H9 (cell line): ENCODE data around the gene MCM7. TPM values are rescaled to one million over a fixed set of nuclear protein-coding genes. Genes with fewer than 3 reads are reported as not detected.
A peak's percentile ranks its signal among the peaks of the same experiment; 100 is the strongest.

Experiments
- DNase-seq: peaks from one replicate; pipeline ENCODE4 v3.0.0-alpha.2; 2017
- H2AFZ ChIP-seq: one replicate; pipeline ENCODE4 v1.6.1; 2013; ENCODE audit warnings: mild to moderate bottlenecking, low read length, control low read depth, moderate library complexity
- H2AK5ac ChIP-seq: 2 replicates; pipeline ENCODE4 v1.6.1; 2013; ENCODE audit warnings: low read length, control low read depth, mixed read lengths; ENCODE audit not compliant: insufficient read length
- H2BK120ac ChIP-seq: one replicate; pipeline ENCODE4 v1.6.1; 2013; ENCODE audit warnings: low read depth, mild to moderate bottlenecking, low read length, control low read depth, inconsistent platforms; ENCODE audit not compliant: poor library complexity, severe bottlenecking
- H2BK12ac ChIP-seq: 2 replicates; pipeline ENCODE4 v1.6.1; 2013; ENCODE audit warnings: low read length, control low read depth, mixed read lengths, low read depth; ENCODE audit not compliant: insufficient read length
- H2BK15ac ChIP-seq: 2 replicates; pipeline ENCODE4 v1.6.1; 2013; ENCODE audit warnings: low read depth, low read length, control low read depth
- H2BK20ac ChIP-seq: one replicate; pipeline ENCODE4 v1.6.1; 2013; ENCODE audit warnings: low read depth, mild to moderate bottlenecking, low read length, control low read depth, inconsistent platforms; ENCODE audit not compliant: poor library complexity, severe bottlenecking
- H2BK5ac ChIP-seq: 2 replicates; pipeline ENCODE4 v1.6.1; 2013; ENCODE audit warnings: low read length, control low read depth, mixed read lengths; ENCODE audit not compliant: insufficient read length
- H3K14ac ChIP-seq: 2 replicates; pipeline ENCODE4 v1.6.1; 2013; ENCODE audit warnings: low read length, control low read depth; ENCODE audit not compliant: insufficient read depth
- H3K18ac ChIP-seq: 2 replicates; pipeline ENCODE4 v1.6.1; 2013; ENCODE audit warnings: low read depth, mild to moderate bottlenecking, mixed read lengths, low read length, control low read depth; ENCODE audit not compliant: insufficient read length
- H3K23ac ChIP-seq: 2 replicates; pipeline ENCODE4 v1.6.1; 2013; ENCODE audit warnings: low read length, control low read depth, mixed read lengths, low read depth; ENCODE audit not compliant: insufficient read length
- H3K23me2 ChIP-seq: 2 replicates; pipeline ENCODE4 v1.6.1; 2013; ENCODE audit warnings: low read depth, mild to moderate bottlenecking, mixed read lengths, low read length, control low read depth; ENCODE audit not compliant: insufficient read length, poor library complexity, severe bottlenecking
- H3K27ac ChIP-seq: 2 replicates; pipeline ENCODE4 v1.5.1; 2013; ENCODE audit warnings: low read length, control low read depth, mixed read lengths, low read depth; ENCODE audit not compliant: insufficient read length
- H3K27me3 ChIP-seq: 2 replicates; pipeline ENCODE4 v1.6.1; 2013; ENCODE audit warnings: low read length, control low read depth, inconsistent platforms; ENCODE audit not compliant: insufficient read depth
- H3K4ac ChIP-seq: 2 replicates; pipeline ENCODE4 v1.6.1; 2013; ENCODE audit warnings: low read depth, mild to moderate bottlenecking, control low read depth, inconsistent platforms, low read length, moderate library complexity
- H3K4me1 ChIP-seq: 2 replicates; pipeline ENCODE4 v1.6.1; 2013; ENCODE audit warnings: low read length, control low read depth, inconsistent platforms; ENCODE audit not compliant: insufficient read depth
- H3K4me2 ChIP-seq: 2 replicates; pipeline ENCODE4 v1.6.1; 2013; ENCODE audit warnings: low read length, control low read depth, mixed read lengths; ENCODE audit not compliant: insufficient read length, insufficient read depth
- H3K56ac ChIP-seq: 2 replicates; pipeline ENCODE4 v1.6.1; 2013; ENCODE audit warnings: low read depth, mild to moderate bottlenecking, mixed read lengths, low read length, control low read depth; ENCODE audit not compliant: insufficient read length
- H3K79me1 ChIP-seq: 2 replicates; pipeline ENCODE4 v1.6.1; 2013; ENCODE audit warnings: low read depth, mild to moderate bottlenecking, moderate library complexity, low read length, control low read depth, inconsistent platforms; ENCODE audit not compliant: insufficient read depth, poor library complexity, severe bottlenecking
- H3K79me2 ChIP-seq: 2 replicates; pipeline ENCODE4 v1.6.1; 2013; ENCODE audit warnings: low read length, control low read depth, inconsistent platforms; ENCODE audit not compliant: insufficient read depth
- H3K9ac ChIP-seq: 2 replicates; pipeline ENCODE4 v1.6.1; 2013; ENCODE audit warnings: low read length, control low read depth, mixed read lengths; ENCODE audit not compliant: insufficient read length; ENCODE audit errors: extremely low read depth
- H3K9me3 ChIP-seq: one replicate; pipeline ENCODE4 v1.6.1; 2013; ENCODE audit warnings: low read depth, low read length, inconsistent platforms; ENCODE audit not compliant: control insufficient read depth
- H3T11ph ChIP-seq: one replicate; pipeline ENCODE4 v1.6.1; 2013; ENCODE audit warnings: mild to moderate bottlenecking, low read length, control low read depth, inconsistent platforms
- H4K20me1 ChIP-seq: one replicate; pipeline ENCODE4 v1.6.1; 2013; ENCODE audit not compliant: control insufficient read depth, insufficient read length, insufficient read depth
- H4K5ac ChIP-seq: 2 replicates; pipeline ENCODE4 v1.6.1; 2013; ENCODE audit warnings: low read depth, mild to moderate bottlenecking, mixed read lengths, low read length, control low read depth; ENCODE audit not compliant: insufficient read length
- H4K8ac ChIP-seq: replicated peaks from 2 replicates; pipeline ENCODE4 v1.6.1; 2013; ENCODE audit warnings: low read length, control low read depth, mixed read lengths, low read depth; ENCODE audit not compliant: insufficient read length
- H4K91ac ChIP-seq: 2 replicates; pipeline ENCODE4 v1.6.1; 2013; ENCODE audit warnings: low read depth, mild to moderate bottlenecking, moderate library complexity, mixed read lengths, low read length, control low read depth; ENCODE audit not compliant: insufficient read length
- H3K27ac Mint-ChIP-seq, 3 experiments: 2 replicates in 2 of 3; 3 replicates in 1 of 3; pipeline ENCODE4 v1.8.0; 2020 to 2021; ENCODE audit warnings: mixed read lengths in 3 of 3, mild to moderate bottlenecking in 1 of 3, moderate library complexity in 1 of 3
- H3K27me3 Mint-ChIP-seq: 2 replicates; pipeline ENCODE4 v1.8.0; 2021; ENCODE audit warnings: low read depth, mild to moderate bottlenecking, moderate library complexity, mixed read lengths
- H3K36me3 Mint-ChIP-seq, 3 experiments: 2 replicates in 2 of 3; 3 replicates in 1 of 3; pipeline ENCODE4 v1.8.0; 2020 to 2021; ENCODE audit warnings: low read depth in 3 of 3, mixed read lengths in 3 of 3; ENCODE audit not compliant: insufficient read depth in 1 of 3
- H3K4me1 Mint-ChIP-seq, 2 experiments: 2 replicates each; pipeline ENCODE4 v1.8.0; 2020; ENCODE audit warnings: mixed read lengths in 2 of 2
- H3K4me3 Mint-ChIP-seq, 2 experiments: 2 replicates in 1 of 2; 3 replicates in 1 of 2; pipeline ENCODE4 v1.8.0; 2020 to 2021; ENCODE audit warnings: mild to moderate bottlenecking in 2 of 2, mixed read lengths in 2 of 2, moderate library complexity in 1 of 2
- H3K9me3 Mint-ChIP-seq, 2 experiments: 2 replicates in 1 of 2; 3 replicates in 1 of 2; pipeline ENCODE4 v1.8.0; 2020; ENCODE audit warnings: mild to moderate bottlenecking in 2 of 2, mixed read lengths in 2 of 2, moderate library complexity in 1 of 2
- WGBS: extraction: QIAGEN DNeasy Blood & Tissue Kit; methylation state at CpG from one replicate; pipeline ENCODE4 v1.1.7; 2013; ENCODE audit warnings: missing lambda C conversion rate, low lambda C conversion rate, mixed read lengths; ENCODE audit not compliant: insufficient read length; ENCODE audit errors: extremely low coverage; 5-methylcytosine and 5-hydroxymethylcytosine counted together
- total RNA-seq: library from RNA; stranded (reverse); gene quantifications from 2 replicates; pipeline ENCODE4 v1.2.1, GENCODE V29; 2021
- TF ChIP-seq, protein P1 (sequence below): fragments of 200-600 bp; sonication (generic); conservative IDR thresholded peaks from 3 replicates; pipeline ENCODE4 v1.8.0; 2021; ENCODE audit warnings: antibody characterized with exemption, mild to moderate bottlenecking

MCM7 gene
- total RNA-seq, 1 experiment from 2014 or later, result 390 TPM

DNA sequence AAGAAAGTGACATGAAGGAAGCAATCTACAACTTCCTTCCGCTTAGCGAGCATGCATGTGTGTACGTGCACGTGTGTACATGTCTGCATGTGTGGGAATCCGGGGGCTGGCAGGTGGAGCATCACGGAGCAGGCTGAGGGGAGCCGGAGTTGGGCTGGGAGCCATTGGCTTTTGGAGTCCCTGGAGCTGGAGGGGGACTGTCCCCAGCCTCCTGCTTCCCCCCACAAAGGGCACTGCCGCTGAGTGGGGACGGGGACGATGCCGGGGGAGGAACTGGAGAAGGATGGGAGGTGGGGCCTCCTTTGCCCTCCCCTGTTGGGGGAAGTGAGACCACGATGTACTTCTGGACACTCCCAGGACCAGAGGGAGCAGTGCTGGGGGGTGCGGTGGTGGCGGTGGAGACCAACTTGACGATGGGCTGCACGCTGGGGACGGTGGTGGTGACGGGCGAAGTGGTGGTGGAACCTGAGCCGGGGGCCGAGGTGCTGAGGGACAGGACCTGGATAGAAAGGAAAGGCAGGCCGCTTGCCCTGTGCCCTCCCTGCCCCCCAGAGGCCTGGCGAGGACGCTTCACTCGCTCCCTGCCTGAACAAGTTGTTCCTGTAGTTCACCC is 6.0 kb upstream of the MCM7 start:
- H2BK20ac ChIP-seq, result no peak overlapping the region
- no peak overlapping the region for H2BK5ac ChIP-seq
- H3K4me1 ChIP-seq, result no peaks in the 10 kb centered on the region
- no peak overlapping the region for H3T11ph ChIP-seq
- no CpG with 5 or more reads among the region's 25 CpGs for WGBS
- no peak overlapping the region for H4K8ac ChIP-seq
- no peaks in the 10 kb centered on the region for H3K79me1 ChIP-seq
- peaks cover 59 to 81% (median 80%) of the 10 kb centered on the region in 3 experiments for H3K36me3 Mint-ChIP-seq
- H3K27ac ChIP-seq, result no peak overlapping the region
- no peak overlapping the region for H3K9ac ChIP-seq
- H2AFZ ChIP-seq, result no peak overlapping the region
- no peaks in the 10 kb centered on the region for H4K20me1 ChIP-seq
- H2BK120ac ChIP-seq, result no peak overlapping the region
- H4K91ac ChIP-seq, result no peak overlapping the region
- H3K4me2 ChIP-seq, result no peak overlapping the region
- no peak for DNase-seq
- H4K5ac ChIP-seq, result no peak overlapping the region
- peaks cover 3 to 6% of the 10 kb centered on the region in 2 experiments; a peak in 3 of 4 replicates for H3K4me1 Mint-ChIP-seq
- H3K23me2 ChIP-seq, result no peaks in the 10 kb centered on the region
- no peaks in the 10 kb centered on the region for H3K9me3 Mint-ChIP-seq
- H2BK12ac ChIP-seq, result no peak overlapping the region
- no peaks in the 10 kb centered on the region for H3K79me2 ChIP-seq
- peak overlapping the region in 1 of 3 experiments; percentile 62; a peak in 2 of 7 replicates for H3K27ac Mint-ChIP-seq
- H2BK15ac ChIP-seq, result no peak overlapping the region
- H3K4ac ChIP-seq, result no peak overlapping the region
- peak overlapping the region in 1 of 2 experiments; percentile 57; a peak in 2 of 5 replicates for H3K4me3 Mint-ChIP-seq
- no peak overlapping the region for H3K14ac ChIP-seq
- H3K18ac ChIP-seq, result no peak overlapping the region
- H2AK5ac ChIP-seq, result no peak overlapping the region
- H3K27me3 Mint-ChIP-seq, result no peaks in the 10 kb centered on the region; the same call in 1 of the 2 replicates
- H3K9me3 ChIP-seq, result no peaks in the 10 kb centered on the region
- TF ChIP-seq, protein P1, sequence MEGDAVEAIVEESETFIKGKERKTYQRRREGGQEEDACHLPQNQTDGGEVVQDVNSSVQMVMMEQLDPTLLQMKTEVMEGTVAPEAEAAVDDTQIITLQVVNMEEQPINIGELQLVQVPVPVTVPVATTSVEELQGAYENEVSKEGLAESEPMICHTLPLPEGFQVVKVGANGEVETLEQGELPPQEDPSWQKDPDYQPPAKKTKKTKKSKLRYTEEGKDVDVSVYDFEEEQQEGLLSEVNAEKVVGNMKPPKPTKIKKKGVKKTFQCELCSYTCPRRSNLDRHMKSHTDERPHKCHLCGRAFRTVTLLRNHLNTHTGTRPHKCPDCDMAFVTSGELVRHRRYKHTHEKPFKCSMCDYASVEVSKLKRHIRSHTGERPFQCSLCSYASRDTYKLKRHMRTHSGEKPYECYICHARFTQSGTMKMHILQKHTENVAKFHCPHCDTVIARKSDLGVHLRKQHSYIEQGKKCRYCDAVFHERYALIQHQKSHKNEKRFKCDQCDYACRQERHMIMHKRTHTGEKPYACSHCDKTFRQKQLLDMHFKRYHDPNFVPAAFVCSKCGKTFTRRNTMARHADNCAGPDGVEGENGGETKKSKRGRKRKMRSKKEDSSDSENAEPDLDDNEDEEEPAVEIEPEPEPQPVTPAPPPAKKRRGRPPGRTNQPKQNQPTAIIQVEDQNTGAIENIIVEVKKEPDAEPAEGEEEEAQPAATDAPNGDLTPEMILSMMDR, result no peak
- H3K27me3 ChIP-seq, result no peaks in the 10 kb centered on the region
- no peak overlapping the region for H3K56ac ChIP-seq
- H3K23ac ChIP-seq, result no peak overlapping the region
